Transverse colon (tissue), 4 donors: ENCODE data around the gene GMPPB.

ENCODE experiments used
- POLR2AphosphoS5 ChIP-seq, 3 donors: sonication (generic); formaldehyde crosslinking; IDR thresholded peaks; one replicate each; pipeline ENCODE4 v1.6.1; 2016; ENCODE audit warnings: antibody characterized with exemption in 3 of 3
- TF ChIP-seq, protein P1 (sequence below), 5 experiments: fragments of 200-600 bp in 3 of 5; fragments of 450-650 bp in 2 of 5; sonication (generic) in 3 of 5; IDR thresholded peaks; 1 replicate in 2 of 5; 2 replicates in 3 of 5; pipeline ENCODE4 v1.5.1; 2016 to 2017; ENCODE audit warnings: antibody characterized with exemption in 5 of 5, inconsistent platforms in 3 of 5, mild to moderate bottlenecking in 2 of 5, moderate library complexity in 1 of 5

DNA sequence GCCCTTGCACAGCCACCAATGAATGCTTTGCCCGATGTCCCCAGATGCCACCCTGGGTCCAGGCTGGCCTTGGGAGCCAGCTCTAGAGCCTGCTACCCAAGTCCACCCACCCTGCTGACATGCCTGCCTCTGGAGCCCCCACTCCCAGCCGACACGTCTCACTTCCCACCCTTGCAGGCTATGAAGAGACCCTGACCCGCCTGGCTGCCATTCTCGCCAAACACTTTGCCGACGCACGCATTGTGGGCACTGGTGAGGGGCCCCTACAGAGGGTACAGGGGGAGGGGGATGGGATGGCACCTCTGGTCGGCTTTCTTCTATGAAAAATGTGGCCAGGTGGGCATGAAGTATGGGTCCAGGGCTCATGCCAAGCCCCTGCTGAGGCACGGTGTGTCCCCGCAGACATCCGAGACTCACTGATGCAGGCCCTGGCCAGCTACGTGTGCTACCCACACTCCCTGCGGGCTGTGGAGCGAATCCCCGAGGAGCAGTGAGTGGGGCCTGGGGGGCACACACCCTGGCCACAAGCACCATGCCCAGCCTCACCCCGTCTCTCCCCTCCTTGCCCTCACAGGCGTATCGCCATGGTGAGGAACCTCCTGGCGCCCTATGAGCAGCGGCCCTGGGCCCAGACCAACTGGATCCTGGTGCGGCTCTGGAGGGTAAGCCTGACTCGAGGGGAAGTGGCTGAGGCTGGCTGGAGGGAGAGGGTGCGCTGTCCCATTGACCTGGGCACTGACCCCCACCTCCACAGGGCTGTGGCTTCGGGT is 10.2 kb downstream of the GMPPB start:
- TF ChIP-seq POLR2AphosphoS5 (IDR thresholded peaks at IDR 0.05) = no peak
- TF ChIP-seq, protein P1, sequence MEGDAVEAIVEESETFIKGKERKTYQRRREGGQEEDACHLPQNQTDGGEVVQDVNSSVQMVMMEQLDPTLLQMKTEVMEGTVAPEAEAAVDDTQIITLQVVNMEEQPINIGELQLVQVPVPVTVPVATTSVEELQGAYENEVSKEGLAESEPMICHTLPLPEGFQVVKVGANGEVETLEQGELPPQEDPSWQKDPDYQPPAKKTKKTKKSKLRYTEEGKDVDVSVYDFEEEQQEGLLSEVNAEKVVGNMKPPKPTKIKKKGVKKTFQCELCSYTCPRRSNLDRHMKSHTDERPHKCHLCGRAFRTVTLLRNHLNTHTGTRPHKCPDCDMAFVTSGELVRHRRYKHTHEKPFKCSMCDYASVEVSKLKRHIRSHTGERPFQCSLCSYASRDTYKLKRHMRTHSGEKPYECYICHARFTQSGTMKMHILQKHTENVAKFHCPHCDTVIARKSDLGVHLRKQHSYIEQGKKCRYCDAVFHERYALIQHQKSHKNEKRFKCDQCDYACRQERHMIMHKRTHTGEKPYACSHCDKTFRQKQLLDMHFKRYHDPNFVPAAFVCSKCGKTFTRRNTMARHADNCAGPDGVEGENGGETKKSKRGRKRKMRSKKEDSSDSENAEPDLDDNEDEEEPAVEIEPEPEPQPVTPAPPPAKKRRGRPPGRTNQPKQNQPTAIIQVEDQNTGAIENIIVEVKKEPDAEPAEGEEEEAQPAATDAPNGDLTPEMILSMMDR (IDR thresholded peaks at IDR 0.05) = no peak
